HEK293 (cell line): Measurements from ENCODE around the gene RBM4B.

Experiments used
- CTCF ChIA-PET: fragments of 350-600 bp; formaldehyde crosslinking; extraction: SDS; loops from one replicate; lab custom pipeline; 2021; ENCODE audit warnings: antibody characterized with exemption; lab: Yijun Ruan, JAX
- POLR2A ChIA-PET: fragments of 300-600 bp; formaldehyde crosslinking; extraction: SDS; loops from one replicate; lab custom pipeline; 2020; ENCODE audit warnings: antibody characterized with exemption, inconsistent platforms; lab: Yijun Ruan, JAX
- H3K27ac ChIP-seq: fragments of 200-500 bp; sonication (Bioruptor generic); 2 replicates; pipeline ENCODE4 v1.5.1; 2014; ENCODE audit warnings: low read depth, low read length, control low read depth, inconsistent platforms; ENCODE audit errors: extremely low read depth
- H3K36me3 ChIP-seq, 2 experiments: fragments of 200-500 bp in 1 of 2; sonication (Bioruptor generic) in 1 of 2; 1 replicate in 1 of 2; 2 replicates in 1 of 2; pipeline ENCODE4 v1.5.1; 2014 to 2017; ENCODE audit warnings: inconsistent platforms in 2 of 2, low read length in 2 of 2; ENCODE audit not compliant: control insufficient read depth in 2 of 2, insufficient read depth in 1 of 2
- H3K4me1 ChIP-seq: fragments of 200-500 bp; sonication (Bioruptor generic); 2 replicates; pipeline ENCODE4 v1.5.1; 2014; ENCODE audit warnings: mild to moderate bottlenecking, low read length, inconsistent platforms; ENCODE audit not compliant: control insufficient read depth, insufficient read depth
- H3K4me3 ChIP-seq: 2 replicates; pipeline ENCODE4 v1.5.1; 2011; ENCODE audit warnings: low read depth, mild to moderate bottlenecking, control low read depth, low read length, moderate library complexity
- H3K9me3 ChIP-seq: fragments of 200-500 bp; sonication (Bioruptor generic); 2 replicates; pipeline ENCODE4 v1.5.1; 2014; ENCODE audit warnings: low read depth, low read length, inconsistent platforms; ENCODE audit not compliant: control insufficient read depth, insufficient read depth
- BCL11B ChIP-seq: fragments of 450-650 bp; formaldehyde crosslinking; IDR thresholded peaks from 2 replicates; pipeline ENCODE4 v1.5.1; 2016; ENCODE audit warnings: low read depth, missing biosample characterization, missing genetic modification characterization
- GLIS1 ChIP-seq: fragments of 450-650 bp; formaldehyde crosslinking; IDR thresholded peaks from 2 replicates; pipeline ENCODE4 v1.5.1; 2016; ENCODE audit warnings: missing biosample characterization, missing genetic modification characterization
- KLF7 ChIP-seq: fragments of 450-650 bp; formaldehyde crosslinking; IDR thresholded peaks from 2 replicates; pipeline ENCODE4 v1.5.1; 2016; ENCODE audit warnings: missing biosample characterization, missing genetic modification characterization, borderline replicate concordance
- PRDM1 ChIP-seq: fragments of 450-650 bp; formaldehyde crosslinking; IDR thresholded peaks from 2 replicates; pipeline ENCODE4; 2016; ENCODE audit warnings: missing biosample characterization, missing genetic modification characterization
- SCRT2 ChIP-seq: fragments of 450-650 bp; formaldehyde crosslinking; IDR thresholded peaks from 2 replicates; pipeline ENCODE4 v1.5.1; 2016; ENCODE audit warnings: missing biosample characterization, missing genetic modification characterization
- TRIM28 ChIP-seq: IDR thresholded peaks from 2 replicates; pipeline ENCODE4 v1.6.1; 2011; ENCODE audit warnings: low read length, control low read depth, borderline replicate concordance
- ZBTB21 ChIP-seq: fragments of 450-650 bp; formaldehyde crosslinking; IDR thresholded peaks from 2 replicates; pipeline ENCODE4 v1.5.1; 2017; ENCODE audit warnings: missing biosample characterization, missing genetic modification characterization
- ZFHX2 ChIP-seq: fragments of 450-650 bp; formaldehyde crosslinking; conservative IDR thresholded peaks from 2 replicates; pipeline ENCODE4 v1.5.1; 2016; ENCODE audit warnings: missing biosample characterization, missing genetic modification characterization
- ZFP37 ChIP-seq: fragments of 450-650 bp; formaldehyde crosslinking; IDR thresholded peaks from 2 replicates; pipeline ENCODE4 v1.5.1; 2016; ENCODE audit warnings: missing biosample characterization, missing genetic modification characterization
- ZNF10 ChIP-seq: fragments of 450-650 bp; formaldehyde crosslinking; IDR thresholded peaks from 2 replicates; pipeline ENCODE4 v1.5.1; 2017; ENCODE audit warnings: missing biosample characterization, missing genetic modification characterization
- ZNF174 ChIP-seq: fragments of 450-650 bp; formaldehyde crosslinking; IDR thresholded peaks from 2 replicates; pipeline ENCODE4 v1.5.0; 2017; ENCODE audit warnings: missing biosample characterization, mild to moderate bottlenecking, missing genetic modification characterization
- ZNF221 ChIP-seq: fragments of 450-650 bp; formaldehyde crosslinking; IDR thresholded peaks from 2 replicates; pipeline ENCODE4 v1.5.1; 2017; ENCODE audit warnings: missing biosample characterization, missing genetic modification characterization, borderline replicate concordance
- ZNF280D ChIP-seq: fragments of 450-650 bp; formaldehyde crosslinking; IDR thresholded peaks from 2 replicates; pipeline ENCODE4 v1.5.1; 2016; ENCODE audit warnings: missing biosample characterization, missing genetic modification characterization
- ZNF510 ChIP-seq: fragments of 450-650 bp; formaldehyde crosslinking; IDR thresholded peaks from 2 replicates; pipeline ENCODE4 v1.5.1; 2018; ENCODE audit warnings: mild to moderate bottlenecking, missing genetic modification characterization, missing biosample characterization; ENCODE audit not compliant: insufficient replicate concordance
- ZNF514 ChIP-seq: fragments of 450-650 bp; formaldehyde crosslinking; IDR thresholded peaks from 2 replicates; pipeline ENCODE4 v1.5.1; 2016; ENCODE audit warnings: missing biosample characterization, missing genetic modification characterization
- ZNF654 ChIP-seq: fragments of 450-650 bp; formaldehyde crosslinking; IDR thresholded peaks from 2 replicates; pipeline ENCODE4 v1.5.1; 2016; ENCODE audit warnings: low read depth, missing biosample characterization, missing genetic modification characterization
- ZNF670 ChIP-seq: fragments of 450-650 bp; formaldehyde crosslinking; IDR thresholded peaks from 2 replicates; pipeline ENCODE4 v1.5.1; 2016; ENCODE audit warnings: missing biosample characterization, missing genetic modification characterization, low read depth
- ZNF701 ChIP-seq: fragments of 450-650 bp; formaldehyde crosslinking; IDR thresholded peaks from 2 replicates; pipeline ENCODE4 v1.5.1; 2016; ENCODE audit warnings: missing biosample characterization, missing genetic modification characterization
- TF ChIP-seq, protein P1 (sequence below): fragments of 450-650 bp; formaldehyde crosslinking; IDR thresholded peaks from 2 replicates; pipeline ENCODE4 v1.5.1; 2016; ENCODE audit warnings: missing biosample characterization, missing genetic modification characterization
- TF ChIP-seq, protein P2 (sequence below): fragments of 450-650 bp; formaldehyde crosslinking; IDR thresholded peaks from 2 replicates; pipeline ENCODE4 v1.5.1; 2016; ENCODE audit warnings: missing biosample characterization, missing genetic modification characterization

The RBM4B gene

GRCh38 chr11:66713746-66714480 is 36.2 kb upstream of the RBM4B start (continued):
- TF ChIP-seq SCRT2 = no peak
- TF ChIP-seq ZFP37 (tag by site-specific recombination) = no peak
- TF ChIP-seq, protein P1, sequence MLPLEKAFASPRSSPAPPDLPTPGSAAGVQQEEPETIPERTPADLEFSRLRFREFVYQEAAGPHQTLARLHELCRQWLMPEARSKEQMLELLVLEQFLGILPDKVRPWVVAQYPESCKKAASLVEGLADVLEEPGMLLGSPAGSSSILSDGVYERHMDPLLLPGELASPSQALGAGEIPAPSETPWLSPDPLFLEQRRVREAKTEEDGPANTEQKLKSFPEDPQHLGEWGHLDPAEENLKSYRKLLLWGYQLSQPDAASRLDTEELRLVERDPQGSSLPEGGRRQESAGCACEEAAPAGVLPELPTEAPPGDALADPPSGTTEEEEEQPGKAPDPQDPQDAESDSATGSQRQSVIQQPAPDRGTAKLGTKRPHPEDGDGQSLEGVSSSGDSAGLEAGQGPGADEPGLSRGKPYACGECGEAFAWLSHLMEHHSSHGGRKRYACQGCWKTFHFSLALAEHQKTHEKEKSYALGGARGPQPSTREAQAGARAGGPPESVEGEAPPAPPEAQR (tag by site-specific recombination) = no peak
- TF ChIP-seq TRIM28 = no peak

DNA sequence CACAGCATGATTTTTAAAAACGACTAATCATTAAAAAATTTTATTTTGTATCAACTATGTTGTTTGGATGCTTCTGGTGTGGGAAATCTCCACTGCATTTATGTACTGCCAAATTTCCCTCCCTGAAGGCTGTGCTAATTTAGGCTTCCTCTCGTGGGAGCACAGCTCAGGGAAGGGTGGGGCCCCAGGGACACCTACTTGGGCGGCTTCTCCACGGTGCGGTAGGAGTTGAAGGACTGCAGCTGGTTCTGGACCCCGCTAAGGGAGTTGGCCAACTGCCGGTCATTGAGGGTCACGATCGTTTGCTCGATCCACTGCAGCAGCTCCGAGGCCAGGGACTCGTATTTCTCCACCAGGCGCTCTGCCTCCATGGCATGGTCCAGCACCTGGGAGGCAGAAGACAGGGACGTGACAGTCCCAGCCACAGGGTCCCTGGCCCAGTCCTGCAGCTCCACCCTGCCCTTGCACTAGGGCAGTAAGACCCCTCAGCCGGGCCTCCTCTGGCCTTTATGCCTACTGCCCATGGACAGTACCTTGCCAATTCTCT is 32.8 kb upstream of the RBM4B start:
- H3K4me1 ChIP-seq = no peaks in the 10 kb centered on the region
- POLR2A ChIA-PET = no interaction called here
- no peak for TF ChIP-seq ZNF510 (tag by site-specific recombination)
- TF ChIP-seq ZBTB21 = no peak
- no peak for TF ChIP-seq KLF7 (tag by site-specific recombination)
- TF ChIP-seq ZNF280D (tag by site-specific recombination) = no peak
- TF ChIP-seq, protein P2, sequence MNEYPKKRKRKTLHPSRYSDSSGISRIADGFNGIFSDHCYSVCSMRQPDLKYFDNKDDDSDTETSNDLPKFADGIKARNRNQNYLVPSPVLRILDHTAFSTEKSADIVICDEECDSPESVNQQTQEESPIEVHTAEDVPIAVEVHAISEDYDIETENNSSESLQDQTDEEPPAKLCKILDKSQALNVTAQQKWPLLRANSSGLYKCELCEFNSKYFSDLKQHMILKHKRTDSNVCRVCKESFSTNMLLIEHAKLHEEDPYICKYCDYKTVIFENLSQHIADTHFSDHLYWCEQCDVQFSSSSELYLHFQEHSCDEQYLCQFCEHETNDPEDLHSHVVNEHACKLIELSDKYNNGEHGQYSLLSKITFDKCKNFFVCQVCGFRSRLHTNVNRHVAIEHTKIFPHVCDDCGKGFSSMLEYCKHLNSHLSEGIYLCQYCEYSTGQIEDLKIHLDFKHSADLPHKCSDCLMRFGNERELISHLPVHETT (tag by site-specific recombination) = no peak
- TF ChIP-seq ZNF174 = no peak
- TF ChIP-seq ZNF514 (tag by site-specific recombination) = no peak
- TF ChIP-seq ZNF10 (tag by site-specific recombination) = no peak
- no peak for TF ChIP-seq ZNF701 (tag by site-specific recombination)
- TF ChIP-seq BCL11B (tag by site-specific recombination) = no peak
- no peak for TF ChIP-seq ZNF221
- no peak for TF ChIP-seq ZNF670 (tag by site-specific recombination)
- no peak for TF ChIP-seq ZNF654
- no peak for TF ChIP-seq GLIS1 (tag by site-specific recombination)
- no peak for TF ChIP-seq PRDM1 (tag by site-specific recombination)
- no peak for TF ChIP-seq ZFHX2
- TF ChIP-seq, all 188 proteins: peak for 0

More for the DNA sequence above, 32.8 kb upstream of the RBM4B start:
- no peaks in the 10 kb centered on the region for H3K9me3 ChIP-seq
- H3K4me3 ChIP-seq = no peak overlapping the region
- CTCF ChIA-PET = interaction anchor here (0.7 kb wide), 1 partner anchor 302 kb away, joined by 3 read pairs; no protein-coding TSS in a partner anchor
- H3K27ac ChIP-seq = no peak overlapping the region
- H3K36me3 ChIP-seq = peaks cover 4 to 76% of the 10 kb centered on the region in 2 experiments; a peak in 2 of 3 replicates
